ENCODE measurements around the gene PECR. TPM values are rescaled to one million over a fixed set of nuclear protein-coding genes. Genes with fewer than 3 reads are reported as not detected.

Gene PECR
- total RNA-seq, result 6.9 and 11.8 TPM in 2 replicates

DNA sequence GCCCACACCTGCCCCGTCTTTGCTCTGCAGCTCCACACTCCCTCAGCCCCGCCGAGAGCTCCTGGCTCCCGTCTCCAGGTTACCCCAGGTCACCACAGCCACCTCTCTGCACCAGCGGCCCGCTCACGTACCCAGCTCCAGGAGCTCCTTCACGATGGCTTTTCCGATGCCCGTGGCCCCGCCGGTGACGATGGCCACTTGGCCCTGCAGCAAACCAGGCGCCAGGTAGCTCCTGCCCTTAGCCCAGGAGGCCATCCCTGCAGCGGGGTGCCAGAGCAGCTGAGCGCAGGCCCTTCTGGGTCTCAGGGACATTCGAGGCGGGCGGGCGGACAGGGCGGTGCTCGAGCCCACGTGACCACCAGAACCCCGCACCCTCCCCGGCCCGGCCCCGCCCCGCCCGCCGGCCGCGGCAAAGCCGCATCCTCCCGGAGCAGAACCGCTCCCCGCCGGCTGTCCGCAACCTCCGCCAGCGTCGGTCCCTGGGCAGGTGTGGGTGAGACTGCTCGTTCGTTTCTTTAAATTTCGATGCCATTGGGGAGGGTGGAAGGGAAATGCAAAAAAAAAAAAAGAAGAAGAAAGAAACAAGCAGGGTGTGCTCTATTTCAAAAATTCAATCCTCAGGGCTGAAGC is at the start of gene PECR, which contains the start of gene TMEM169:
TSS of gene PECR (minus strand) at position 323 of the 630 bp plus-strand sequence. CDS start at position 255, 68 bp downstream.
TSS of gene TMEM169 (plus strand) at position 433 of the 630 bp plus-strand sequence. CDS start 14,045 bp downstream, outside the sequence.
- DNase-seq (ENCODE audit: low read depth, low spot score), result no peak

DNA sequence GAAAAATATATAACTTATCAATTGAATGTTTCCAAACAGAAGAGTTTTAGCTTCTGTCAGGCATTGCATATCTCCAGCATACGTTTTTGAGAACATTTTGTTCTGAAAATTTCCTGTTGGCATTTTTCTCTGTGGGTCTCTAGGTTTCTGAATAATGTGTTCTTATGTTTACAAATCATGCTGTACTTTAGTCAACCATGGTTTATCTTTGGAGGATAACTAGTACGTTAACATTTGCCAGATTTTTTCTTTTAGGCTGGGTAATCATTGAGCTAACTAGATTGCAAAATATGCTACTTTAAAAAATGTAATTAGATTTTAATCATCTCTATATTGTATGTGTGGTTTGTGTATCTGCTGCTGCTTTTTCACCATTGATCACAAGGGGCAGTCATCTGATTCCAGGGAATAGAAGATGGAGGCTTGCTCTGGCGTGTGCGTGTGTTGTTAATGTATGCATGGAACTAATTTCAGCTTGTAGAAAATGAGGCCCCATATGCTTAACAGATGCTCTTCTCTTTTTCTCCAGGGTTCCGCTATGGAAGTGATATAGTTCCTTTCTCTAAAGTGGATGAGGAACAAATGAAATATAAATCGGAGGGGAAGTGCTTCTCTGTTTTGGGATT is 48.9 kb upstream of the PECR start:
- no peak for DNase-seq (ENCODE audit: low read depth, low spot score)

DNA sequence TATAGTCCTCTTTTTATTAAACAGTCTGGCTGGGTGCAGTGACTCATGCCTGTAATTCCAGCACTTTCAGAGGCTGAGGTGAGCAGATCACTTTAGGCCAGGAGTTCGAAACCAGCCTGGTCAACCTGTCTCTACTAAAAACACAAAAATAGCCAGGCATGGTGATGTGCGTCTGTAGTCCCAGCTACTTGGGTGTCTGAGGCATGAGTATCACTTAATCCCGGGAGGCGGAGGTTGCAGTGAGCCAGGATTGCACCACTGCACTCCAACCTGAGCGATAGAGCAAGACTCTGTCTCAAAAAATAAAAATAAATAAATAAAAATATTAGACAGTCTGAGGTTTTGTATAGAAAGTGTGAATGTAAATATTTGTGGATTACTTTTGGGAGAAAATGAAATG is 45.3 kb upstream of the PECR start:
- DNase-seq (ENCODE audit: low read depth, low spot score), result no peak

DNA sequence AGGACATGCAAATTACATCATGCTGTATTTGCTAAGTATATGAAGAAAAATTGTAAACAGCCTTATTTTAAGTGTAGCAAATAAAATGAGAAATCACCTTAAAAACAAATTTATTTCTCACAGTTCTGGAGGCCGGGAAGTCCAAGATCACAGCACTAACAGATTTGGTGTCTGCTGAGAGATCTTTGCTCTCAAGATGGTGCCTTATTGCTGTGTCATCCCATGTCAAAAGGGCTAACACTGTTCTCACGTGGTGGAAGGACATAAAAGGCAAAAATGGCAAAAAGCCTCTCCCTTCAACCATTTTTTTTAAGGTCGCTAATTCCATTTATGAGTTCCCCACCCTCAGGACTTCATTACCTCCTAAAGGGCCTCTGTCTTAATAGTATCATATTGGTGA is 39.6 kb upstream of the PECR start:
- no peak for DNase-seq (ENCODE audit: low read depth, low spot score)

DNA sequence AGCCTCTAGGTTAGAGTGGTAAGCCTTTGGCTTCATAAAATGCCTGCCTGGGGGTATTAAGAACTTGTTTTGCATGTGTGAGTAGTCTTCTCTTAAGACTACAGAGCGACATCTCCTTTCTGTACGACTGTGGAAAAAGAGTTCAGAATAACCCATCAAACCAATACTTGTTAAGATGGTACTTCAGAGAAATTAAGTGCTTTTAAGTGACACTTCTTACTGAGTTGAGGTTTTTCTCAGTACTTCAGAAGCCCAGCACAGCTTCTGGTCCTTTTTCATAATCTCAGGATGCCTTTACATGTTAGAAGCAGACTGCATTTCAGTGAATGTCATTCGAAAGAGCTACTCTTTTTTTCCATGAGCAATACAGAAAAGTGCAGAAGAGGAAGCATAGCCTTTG is 38.4 kb upstream of the PECR start:
- DNase-seq (ENCODE audit: low read depth, low spot score), result no peak

DNA sequence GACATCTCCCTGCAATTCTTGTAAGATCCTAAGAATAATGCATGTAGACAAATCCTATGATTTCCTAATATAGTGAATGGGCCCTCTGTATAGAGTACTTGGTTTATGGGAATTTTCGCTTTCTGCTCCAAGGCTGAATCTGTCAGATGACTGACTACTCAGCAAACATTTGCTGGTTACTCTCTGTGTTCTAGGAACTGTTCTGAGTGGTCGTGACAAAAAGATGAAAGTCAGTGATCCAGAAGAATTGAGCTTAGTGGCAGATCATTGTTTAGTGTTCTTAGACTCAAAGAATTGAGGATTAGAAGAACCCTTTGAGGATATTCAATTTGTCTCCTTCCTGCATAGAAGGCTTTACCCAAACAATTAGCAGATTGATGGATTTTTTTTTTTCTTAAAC is 37.5 kb upstream of the PECR start:
- DNase-seq (ENCODE audit: low read depth, low spot score), result no peak

DNA sequence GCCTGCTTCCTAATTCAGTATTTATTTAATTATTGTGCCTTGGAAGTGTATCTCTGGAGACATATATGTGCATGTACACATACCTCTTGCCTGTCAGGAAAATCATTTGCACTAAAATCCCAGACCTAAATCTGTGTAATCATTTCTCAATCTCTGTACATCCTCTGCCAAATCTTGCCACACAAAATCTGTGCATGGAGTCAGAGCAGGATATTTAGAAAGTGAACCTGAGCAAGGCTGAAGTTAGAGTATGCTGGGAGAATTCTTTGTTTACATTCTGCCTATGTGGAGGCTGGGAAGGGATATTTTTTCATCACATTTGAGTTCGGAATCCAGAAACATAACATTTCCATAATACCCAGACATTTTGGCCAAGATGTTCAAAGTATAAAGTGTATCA is 36.9 kb upstream of the PECR start:
- DNase-seq (ENCODE audit: low read depth, low spot score), result no peak

DNA sequence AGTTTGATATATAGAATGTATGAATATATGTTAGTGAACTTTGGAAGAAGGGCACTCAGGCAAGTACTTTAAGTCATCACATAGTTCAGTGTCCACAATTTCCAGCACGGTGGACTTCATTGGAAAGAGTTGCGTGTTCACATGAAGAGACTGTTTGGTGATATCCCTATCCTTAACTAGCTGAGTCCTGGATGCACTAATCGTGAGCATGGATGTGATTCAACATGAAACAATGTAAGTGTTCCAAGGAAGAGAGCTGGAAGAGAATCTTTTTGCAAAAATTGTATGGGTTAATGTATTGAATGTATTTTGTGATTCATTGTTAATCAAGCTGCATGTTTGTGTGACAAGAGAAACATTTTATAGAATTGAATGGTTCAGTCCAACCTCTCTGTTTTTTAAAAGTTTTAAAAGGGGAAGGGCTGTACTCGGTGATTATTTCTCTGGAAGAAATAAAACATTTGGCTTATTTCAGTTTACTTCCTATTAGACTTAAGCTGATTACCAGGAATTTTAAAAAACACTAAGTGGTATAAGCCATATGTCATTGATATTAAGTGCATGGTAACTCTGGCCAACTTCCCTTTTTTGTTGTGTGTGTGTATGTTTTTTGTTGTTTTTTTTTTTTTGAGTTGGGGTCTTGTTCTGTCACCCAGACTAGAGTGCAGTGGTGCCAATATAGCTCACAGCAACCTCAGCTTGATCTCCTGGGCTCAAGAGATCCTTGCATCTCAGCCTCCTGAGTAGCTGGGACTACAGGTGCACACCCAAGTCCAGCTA is 36.1 kb upstream of the PECR start:
- DNase-seq (ENCODE audit: low read depth, low spot score), result no peak

DNA sequence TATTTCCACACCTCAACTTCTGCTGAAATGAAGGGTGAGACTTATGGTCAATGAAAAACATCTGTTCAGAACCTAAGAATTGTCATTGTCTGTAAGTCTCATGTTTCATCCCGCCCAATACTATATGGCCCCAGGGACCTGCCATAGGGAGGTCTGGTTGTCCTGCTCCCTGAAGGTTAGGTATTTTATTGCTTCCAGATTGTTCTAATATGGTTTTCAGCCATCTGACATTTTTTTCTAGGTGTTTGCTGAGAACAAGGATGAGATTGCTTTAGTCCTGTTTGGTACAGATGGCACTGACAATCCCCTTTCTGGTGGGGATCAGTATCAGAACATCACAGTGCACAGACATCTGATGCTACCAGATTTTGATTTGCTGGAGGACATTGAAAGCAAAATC is 34.8 kb upstream of the PECR start:
- no peak for DNase-seq (ENCODE audit: low read depth, low spot score)

DNA sequence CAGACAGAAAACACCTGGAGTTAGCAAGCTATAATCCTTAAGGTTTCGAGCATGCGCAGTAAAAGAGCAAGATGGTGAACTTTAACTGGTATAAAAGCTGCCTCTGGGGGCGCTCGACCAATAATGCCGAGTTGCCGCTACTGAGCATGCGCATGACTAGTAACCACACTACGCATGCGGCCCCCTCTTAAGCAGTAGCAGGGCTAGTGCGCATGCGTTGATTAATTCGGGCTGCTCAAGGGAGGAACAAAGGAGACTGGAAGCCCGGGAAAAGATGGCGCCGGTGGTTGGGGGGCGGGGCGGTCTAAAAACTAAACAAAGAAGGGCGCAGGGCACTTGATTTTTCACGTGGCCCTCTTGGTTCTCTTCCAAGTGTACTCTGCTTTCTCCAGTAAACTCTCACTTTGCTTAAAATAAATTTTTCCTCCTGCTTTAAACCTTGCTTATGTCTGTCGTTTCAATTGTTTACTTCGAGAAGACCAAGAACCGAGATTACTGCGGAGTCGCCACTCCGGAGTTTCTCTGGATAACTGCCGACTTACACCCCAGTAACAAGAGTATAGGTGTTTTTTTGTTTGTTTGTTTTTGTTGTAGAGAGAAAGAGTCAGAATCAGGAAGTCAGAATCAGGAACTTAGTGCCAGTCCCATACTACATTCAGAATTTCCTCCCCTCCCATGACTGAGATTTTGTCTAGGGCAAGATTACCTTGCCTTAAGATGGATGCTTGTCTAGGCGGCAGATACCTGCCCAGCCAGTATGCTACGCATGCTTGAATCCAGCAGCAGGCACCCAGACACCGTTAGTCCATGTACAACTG is 33.3 kb upstream of the PECR start:
- peak; percentile 96 for DNase-seq (ENCODE audit: low read depth, low spot score)

DNA sequence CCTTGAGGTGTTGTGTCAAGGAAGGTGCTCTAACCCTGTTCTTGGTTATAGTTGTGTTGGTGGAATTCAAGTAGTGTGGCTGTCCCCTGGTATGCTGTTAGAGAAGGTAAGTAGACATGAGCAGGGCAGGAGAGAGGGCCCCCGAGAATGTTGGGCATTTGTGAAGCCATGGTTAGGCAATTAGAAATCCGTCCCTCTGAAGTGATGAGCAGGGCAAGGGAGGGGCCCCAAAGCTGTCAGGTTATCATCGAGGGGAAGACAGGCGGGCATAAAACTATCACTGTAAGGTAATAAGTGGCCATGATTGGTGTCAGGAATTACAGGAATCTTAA is 32.7 kb upstream of the PECR start:
- DNase-seq (ENCODE audit: low read depth, low spot score), result no peak

DNA sequence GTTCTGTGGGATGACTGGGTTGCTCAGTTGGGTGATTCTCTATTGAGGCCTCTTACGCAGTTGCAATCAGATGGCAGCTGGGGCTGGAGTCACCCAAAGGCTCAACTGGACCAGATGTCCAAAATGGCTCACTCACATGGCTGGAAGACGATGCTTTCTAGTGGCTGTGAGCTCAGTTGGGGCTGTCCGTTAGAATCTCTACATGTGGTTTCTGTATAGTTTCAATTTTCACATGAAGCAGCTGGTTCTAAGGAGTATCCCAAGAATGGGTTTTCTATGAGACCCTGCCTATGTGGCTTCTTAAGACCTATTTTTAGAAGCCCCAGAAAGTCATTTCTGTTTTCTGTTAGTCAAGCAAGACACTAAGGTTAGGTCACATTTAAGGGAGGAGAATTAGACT is 32.0 kb upstream of the PECR start:
- no peak for DNase-seq (ENCODE audit: low read depth, low spot score)

DNA sequence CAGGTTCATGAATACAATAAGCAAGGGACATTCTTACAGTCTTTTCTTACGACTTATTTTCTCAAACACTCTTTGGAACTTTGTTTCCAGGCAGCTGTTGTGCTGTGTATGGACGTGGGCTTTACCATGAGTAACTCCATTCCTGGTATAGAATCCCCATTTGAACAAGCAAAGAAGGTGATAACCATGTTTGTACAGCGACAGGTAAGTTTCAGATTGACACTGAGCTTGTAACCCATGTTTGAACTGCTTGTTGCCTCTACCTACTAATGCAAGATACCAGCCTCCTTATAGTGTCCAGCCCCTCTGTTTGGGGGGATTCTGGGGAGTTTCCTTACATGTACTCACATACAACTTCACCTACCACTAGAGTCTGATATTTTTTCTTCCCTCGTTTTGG is 31.3 kb upstream of the PECR start:
- no peak for DNase-seq (ENCODE audit: low read depth, low spot score)

DNA sequence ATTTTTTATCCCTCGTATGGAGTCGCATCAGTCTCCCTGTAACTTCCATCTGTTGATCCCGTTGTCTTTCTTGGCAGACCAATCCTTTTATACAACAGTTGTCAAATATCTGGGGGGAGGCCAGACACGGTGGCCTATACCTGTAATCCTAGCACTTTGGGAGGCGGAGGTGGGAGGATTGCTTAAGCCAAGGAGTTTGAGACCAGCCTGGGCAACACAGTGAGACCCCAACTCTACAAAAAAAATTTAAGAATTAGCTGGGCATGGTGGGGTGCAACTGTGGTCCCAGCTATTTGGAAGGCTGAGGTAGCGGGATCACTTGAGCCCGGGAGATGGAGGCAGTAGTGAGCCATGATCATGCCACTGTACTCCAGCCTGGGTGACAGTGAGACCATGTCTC is 29.5 kb upstream of the PECR start:
- DNase-seq (ENCODE audit: low read depth, low spot score), result no peak

DNA sequence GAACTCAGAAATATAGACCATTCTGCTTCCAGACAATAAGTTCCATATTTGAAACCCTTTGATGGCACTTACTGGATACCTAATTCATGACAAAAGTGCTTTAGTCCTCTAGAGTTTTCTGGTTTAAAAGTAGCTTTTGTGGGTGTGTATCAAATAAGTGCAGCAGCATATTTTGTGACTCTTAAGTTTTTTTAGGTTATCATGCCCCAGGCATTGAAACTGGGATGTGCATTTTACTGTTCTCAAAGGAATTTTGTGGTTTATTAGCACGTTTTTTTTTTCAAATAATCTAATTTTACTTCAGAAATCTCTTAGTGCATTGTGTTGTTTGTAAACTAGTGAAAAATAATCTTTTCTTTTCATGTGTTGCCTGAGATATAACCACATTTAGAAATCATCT is 29.0 kb upstream of the PECR start:
- no peak for DNase-seq (ENCODE audit: low read depth, low spot score)

DNA sequence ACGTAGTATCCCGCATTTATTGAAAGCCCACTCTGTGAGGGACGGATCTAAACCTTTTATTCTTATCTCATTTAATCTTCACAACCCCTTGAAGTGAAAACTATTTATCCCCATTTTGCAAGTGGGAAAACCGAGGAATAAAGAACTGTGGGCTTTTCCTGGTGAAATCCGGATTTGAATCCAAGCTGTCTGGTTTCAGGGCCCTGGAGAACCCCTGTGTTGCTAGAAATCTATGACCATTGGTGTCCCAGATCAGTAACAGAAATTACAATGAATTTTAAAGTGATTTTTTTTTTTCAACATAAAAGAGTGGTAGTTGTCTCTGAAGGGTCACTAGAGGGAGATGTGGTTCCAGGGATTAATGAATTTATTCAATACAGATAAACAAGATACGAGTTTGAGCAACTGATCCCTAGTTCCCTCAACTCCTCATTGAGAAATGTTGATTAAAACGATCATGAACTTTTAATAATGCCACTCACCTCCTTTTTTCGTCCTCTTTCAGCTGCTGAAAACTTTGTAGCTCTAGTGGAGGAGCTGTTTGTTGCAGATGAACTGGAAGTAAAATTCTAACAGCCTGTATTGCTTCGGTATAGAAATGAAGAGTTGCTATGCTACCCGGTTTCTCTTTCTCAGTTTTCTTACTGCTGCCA is 28.5 kb upstream of the PECR start:
- no peak for DNase-seq (ENCODE audit: low read depth, low spot score)

DNA sequence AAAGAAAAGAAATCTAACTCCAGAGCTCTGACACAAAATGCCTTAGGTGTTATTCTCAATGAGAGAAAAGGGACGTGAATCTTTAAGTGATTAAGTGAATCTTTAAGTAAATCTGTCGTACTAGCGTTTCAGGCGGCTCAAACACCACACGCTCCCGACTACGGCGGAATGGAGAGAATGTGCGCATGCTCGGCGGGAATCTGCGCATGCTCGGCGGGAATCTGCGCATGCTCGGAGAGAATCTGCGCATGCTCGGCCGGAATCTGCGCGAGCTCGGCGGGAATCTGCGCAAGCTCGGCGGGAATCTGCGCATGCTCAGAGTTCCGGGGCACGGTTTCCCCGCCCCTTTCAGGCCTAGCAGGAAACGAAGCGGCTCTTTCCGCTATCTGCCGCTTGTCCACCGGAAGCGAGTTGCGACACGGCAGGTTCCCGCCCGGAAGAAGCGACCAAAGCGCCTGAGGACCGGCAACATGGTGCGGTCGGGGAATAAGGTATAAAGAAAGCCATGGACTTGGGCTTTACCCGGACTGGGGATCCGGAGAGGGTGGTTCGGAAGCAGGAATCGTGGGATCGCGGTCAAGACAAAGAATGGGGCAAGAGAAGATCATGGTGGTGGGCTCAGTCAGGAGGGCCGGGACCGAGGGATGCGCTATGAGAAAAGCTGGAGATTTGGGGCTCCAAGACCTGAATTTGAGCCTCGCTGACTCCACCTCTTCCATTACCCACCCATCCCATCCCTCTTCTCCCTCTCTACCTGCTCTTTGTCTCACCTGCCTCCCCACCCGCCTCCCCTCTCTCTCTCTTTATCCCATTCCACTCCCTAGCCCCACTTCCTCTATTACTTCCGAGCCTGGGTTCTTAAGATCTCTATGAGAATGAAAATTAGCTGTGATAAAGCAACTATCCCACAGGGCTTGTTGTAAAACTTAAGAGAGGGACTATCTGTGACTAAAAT is 27.6 kb upstream of the PECR start, which contains the start of gene XRCC5:
TSS of gene XRCC5 (plus strand) at position 382 of the 955 bp plus-strand sequence. CDS start at position 471, 89 bp downstream.
- peak; percentile 78 for DNase-seq (ENCODE audit: low read depth, low spot score)

DNA sequence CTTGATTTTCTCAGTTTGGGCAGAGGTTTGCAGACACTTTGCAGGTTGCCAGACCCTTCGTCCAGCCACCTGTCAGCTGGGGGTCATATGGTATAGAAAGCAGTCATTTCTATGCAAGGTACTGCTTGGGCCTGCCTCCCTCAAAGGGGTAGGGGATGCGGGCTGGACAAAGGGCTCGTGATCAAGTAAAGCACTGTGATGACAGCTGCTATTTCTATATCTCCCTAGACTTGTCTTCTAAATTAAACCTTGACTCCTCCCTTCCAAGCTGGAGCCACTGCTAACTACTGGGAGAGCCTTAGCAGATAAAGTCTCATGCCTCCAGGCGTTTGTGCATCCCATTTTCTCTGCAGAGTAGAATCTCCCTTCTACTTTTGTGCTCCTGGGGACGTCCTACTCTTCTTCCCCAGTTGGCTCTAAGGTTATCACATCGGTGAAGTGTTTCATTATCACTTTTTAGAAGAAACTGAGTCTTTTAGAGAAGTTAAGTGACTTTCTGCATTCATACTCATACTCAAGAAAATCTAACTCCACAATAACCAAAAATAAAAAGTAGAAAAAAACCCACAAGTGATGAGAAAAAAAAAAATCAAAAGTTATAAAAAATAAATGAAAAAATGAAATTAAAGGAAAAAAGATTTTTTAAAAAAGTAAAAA is 26.8 kb upstream of the PECR start:
- DNase-seq (ENCODE audit: low read depth, low spot score), result no peak

DNA sequence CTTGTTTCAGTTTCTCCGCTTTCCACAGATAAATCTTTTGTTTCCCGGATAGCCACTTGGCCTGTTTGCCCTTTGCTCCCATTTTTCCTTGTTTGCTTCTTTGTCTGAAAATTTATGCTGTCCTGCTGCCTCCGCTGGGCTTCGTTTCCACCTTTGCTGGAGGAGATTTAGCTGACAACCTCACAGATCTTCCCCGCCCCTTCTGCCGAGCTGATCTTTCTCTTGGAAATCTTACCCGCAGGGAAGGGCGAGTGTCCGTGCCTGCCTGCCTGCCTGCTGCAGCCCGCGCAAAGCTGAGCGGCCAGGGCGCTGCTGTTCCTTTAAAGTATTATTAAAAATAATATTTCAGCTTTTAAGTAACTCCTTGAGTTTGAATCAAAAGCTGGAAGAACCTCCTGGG is 26.2 kb upstream of the PECR start:
- no peak for DNase-seq (ENCODE audit: low read depth, low spot score)

DNA sequence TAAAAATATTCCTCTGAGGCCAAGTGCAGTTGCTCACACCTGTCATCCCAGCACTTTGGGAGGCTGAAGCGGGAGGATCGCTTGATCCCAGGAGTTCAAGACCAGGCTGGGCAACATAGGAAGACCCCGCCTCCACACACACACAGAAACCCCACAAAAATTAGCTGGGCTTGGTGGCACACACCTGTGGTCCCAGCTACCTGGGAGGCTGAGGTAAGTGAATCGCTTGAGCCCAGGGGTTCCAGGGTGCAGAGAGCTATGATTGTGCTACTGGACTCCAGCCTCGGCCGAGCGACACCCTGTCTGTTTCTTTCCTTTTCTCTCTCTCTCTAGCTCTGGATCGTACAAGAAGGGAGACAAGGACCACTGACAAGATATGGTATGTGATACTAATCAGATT is 25.7 kb upstream of the PECR start:
- DNase-seq (ENCODE audit: low read depth, low spot score), result no peak
